GM12874 (cell line): ENCODE results near the gene SLC35B1.

Experiments used
- TF ChIP-seq, protein P1 (sequence below): IDR thresholded peaks from 2 replicates; pipeline ENCODE4 v1.5.1; 2011; ENCODE audit warnings: low read depth, mild to moderate bottlenecking, control low read depth, low read length, moderate library complexity; ENCODE audit not compliant: insufficient read depth

Gene SLC35B1

DNA sequence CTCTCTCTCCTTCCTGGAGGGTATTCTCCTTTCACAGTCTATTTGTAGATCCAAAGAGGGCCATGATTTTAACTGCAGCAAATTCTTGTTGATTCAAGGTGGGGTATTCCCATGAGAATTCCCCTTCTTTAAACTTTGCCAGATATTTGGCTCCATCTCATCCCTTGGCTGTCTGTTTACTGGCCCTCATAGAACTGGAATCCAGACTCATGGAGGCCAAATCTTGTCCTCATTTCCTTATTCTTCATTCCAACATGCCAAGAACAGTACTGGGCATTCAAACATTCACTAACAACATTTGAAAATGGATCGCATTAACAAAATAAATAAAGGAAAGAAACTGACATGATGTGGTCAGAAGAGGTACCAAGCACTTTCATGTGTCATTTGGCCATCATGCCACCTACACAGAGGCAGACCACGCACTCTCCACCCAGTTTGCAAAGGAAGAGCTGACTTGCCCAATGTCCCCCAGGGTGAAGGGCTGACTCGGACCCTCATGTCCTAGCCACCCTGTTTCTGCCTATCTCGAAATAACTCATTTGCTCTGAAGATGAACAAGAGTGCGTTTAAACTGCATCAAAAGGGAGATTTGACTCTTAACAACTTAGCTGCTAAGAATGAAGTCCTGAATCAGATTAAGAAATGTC, 23.1 kb upstream of the SLC35B1 start:
- TF ChIP-seq, protein P1, sequence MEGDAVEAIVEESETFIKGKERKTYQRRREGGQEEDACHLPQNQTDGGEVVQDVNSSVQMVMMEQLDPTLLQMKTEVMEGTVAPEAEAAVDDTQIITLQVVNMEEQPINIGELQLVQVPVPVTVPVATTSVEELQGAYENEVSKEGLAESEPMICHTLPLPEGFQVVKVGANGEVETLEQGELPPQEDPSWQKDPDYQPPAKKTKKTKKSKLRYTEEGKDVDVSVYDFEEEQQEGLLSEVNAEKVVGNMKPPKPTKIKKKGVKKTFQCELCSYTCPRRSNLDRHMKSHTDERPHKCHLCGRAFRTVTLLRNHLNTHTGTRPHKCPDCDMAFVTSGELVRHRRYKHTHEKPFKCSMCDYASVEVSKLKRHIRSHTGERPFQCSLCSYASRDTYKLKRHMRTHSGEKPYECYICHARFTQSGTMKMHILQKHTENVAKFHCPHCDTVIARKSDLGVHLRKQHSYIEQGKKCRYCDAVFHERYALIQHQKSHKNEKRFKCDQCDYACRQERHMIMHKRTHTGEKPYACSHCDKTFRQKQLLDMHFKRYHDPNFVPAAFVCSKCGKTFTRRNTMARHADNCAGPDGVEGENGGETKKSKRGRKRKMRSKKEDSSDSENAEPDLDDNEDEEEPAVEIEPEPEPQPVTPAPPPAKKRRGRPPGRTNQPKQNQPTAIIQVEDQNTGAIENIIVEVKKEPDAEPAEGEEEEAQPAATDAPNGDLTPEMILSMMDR = no peak

DNA sequence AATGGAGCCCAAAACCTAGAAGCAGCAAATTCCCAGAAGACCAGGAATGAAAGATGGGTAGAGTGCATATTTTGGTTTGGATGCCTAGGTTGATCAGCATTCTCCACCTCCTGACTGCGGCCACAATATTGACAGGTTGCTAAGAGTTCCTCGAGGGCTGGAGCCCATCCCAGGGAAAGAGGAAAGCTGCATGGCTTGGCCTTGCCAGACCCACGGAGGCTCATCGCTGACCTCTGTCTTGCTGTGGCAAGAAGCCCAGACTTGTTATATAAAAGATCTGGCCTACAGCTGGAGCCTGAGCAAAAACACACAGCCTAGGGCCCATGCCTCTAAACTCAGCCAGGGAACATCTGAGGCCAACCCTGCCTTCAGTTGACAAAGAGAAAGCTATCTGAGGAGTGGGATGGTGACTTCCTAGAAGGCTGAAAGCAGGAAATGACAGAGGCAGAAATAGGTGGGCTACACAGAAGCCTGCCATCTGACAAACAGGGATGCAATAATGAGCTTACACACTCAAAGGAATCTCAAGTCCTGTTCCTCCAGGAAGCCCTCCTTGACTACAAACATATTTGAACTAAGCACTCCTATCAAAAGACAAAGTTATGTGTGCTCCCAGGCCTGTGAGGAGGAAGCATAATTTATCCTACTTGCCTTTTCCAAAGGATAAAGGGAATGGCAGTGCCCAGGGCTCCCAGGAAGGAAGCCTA, 22.5 kb upstream of the SLC35B1 start:
- TF ChIP-seq, protein P1 = no peak

DNA sequence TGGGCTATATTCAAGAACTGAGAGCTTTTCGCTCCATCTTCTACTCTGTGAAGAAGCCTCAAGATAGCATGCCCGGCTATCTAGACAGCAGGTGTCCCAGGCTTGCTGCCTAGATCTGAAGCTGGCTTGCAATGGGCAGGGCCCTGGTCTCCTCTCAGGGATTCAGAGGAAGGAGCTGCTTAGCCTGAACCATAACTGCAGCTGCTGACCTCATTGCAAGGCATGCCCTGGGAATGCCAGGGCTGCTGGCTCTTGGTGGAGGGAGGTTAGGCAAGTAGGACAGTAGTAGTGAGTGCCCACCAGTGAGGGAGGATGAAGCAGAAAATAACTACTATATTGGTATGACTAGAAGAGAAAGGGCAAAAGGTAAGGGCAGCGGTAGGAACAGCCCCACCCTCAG, 21.3 kb upstream of the SLC35B1 start:
- TF ChIP-seq, protein P1 = no peak

DNA sequence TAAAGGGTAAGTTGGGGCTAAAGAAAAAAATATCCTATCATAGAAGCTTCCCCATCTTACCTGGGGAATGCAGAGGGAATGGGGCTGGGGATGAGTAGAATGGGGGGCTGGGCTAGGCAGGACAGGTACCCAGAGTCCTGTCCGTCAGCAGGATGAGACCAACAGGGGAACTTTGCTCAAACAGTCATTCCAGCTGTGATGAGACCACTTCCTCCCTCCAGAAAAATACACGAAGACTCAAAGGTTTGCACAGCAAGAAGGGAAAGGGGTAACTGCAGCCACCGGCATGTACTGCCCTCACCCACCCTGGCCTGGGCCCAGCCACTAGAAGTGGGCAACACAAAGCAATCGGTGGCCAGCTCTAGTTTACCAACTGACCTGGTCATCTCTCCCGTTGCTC, 20.7 kb upstream of the SLC35B1 start:
- TF ChIP-seq, protein P1 = no peak

DNA sequence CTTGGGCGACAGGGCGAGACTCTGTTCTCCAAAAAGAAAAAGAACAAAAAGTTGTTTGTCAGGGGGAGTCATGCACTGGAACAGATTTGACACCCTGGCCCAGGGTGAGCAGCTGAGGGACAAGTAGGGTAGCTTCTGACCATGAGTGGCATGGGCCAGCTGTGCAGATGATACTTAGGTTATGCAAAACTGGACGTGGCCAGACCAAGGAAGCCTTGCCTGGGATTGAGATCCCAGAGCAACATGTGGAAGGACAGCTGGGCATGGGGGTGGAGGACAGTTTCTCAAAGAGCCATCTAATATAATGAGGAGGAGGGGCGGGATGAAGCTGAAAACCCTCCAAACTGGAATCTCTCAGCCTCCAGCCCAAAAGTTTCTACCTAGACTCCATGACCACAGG, 19.6 kb upstream of the SLC35B1 start:
- TF ChIP-seq, protein P1 = no peak

DNA sequence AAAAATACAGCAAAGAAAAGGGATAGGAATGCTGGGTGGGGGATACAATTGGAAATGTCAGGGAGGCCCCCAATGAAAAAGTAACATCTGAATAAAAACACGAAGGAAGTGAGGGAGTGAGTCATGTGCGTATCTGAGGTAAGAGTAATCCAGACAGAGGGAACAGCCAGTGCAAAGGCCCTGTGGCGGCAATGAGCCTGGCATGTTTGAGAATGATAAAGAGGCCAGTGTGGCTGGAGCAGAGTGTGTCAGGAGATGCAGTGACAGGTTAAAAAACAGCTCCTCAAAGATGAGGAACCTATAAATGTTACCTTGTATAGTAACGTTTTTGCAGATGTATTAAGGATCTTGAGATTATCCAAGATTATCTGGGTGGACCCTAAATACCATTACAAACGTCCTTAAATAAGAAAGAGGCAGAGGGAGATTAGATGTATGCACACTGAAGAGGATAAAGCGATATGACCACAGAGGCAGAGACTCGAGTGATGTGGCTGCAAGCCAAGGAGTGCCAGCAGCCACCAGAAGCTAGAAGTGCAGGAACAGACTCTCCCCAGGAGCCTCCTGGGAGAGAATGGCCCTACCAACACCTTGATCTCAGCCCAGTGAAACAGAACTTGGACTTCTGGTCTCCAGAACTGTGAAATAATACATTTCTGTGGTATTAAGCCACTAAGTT, 17.8 kb upstream of the SLC35B1 start:
- TF ChIP-seq, protein P1 = no peak

DNA sequence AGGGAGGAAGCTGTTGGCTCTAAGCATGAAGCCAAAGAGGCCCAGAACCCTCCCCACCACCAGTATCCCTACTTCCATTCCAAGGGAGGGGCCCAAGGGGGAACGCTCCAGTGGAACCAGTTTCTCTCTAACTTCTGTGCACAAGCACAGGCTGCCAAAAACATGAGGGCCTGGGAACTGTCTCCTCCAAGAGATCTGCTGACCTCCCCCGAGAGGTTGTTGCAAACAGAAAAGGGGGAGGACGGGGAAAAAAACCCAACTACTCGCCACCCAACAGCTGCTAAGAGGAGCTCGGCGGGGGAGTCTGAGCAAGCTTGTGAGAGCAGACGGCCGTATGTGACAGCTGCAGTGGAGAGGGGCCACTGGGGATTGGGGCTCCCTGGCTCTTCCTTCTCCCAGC, 15.7 kb upstream of the SLC35B1 start:
- TF ChIP-seq, protein P1 = no peak
